GM23338 (cell line): ENCODE measurements around the gene YTHDC2.

Source experiments
- CTCF ChIP-seq, 2 experiments: fragments of 200-600 bp in 1 of 2; sonication (generic) in 1 of 2; conservative IDR thresholded peaks; 2 replicates each; pipeline versions ENCODE4 v1.5.1 to v1.6.1; 2016 to 2017; ENCODE audit warnings: antibody characterized with exemption in 2 of 2, low read depth in 2 of 2, mild to moderate bottlenecking in 2 of 2, moderate library complexity in 1 of 2
- EZH2phosphoT487 ChIP-seq: fragments of 200-600 bp; sonication (generic); IDR thresholded peaks from one replicate; pipeline ENCODE4 v1.8.1; 2018; ENCODE audit warnings: antibody characterized with exemption; ENCODE audit not compliant: unreplicated experiment
- POLR2AphosphoS5 ChIP-seq: IDR thresholded peaks from 2 replicates; pipeline ENCODE4 v1.6.1; 2016; ENCODE audit warnings: antibody characterized with exemption, low read depth
- STAT1 ChIP-seq: IDR thresholded peaks from one replicate; pipeline ENCODE4 v1.6.1; 2016; ENCODE audit warnings: antibody characterized with exemption; ENCODE audit not compliant: unreplicated experiment

GRCh38 chr5:113601423-113601822 is 87.9 kb downstream of the YTHDC2 start:
- TF ChIP-seq CTCF (conservative IDR thresholded peaks at IDR 0.05; ENCODE audit: low read depth in 2 of 2) = no peak
- no peak for TF ChIP-seq EZH2phosphoT487
- no peak for TF ChIP-seq POLR2AphosphoS5
- no peak for TF ChIP-seq STAT1
